GM19467 (cell line): ENCODE results near the gene DLEU7.

Source experiments
- ATAC-seq: cut with Tn5 transposase; IDR thresholded peaks from one replicate; pipeline ENCODE4 v1.9.1; 2021; ENCODE audit warnings: mild to moderate bottlenecking, moderate library complexity; ENCODE audit not compliant: unreplicated experiment

The DLEU7 gene

GRCh38 chr13:50843257-50844083 is at the start of gene DLEU7:
Gene DLEU7, minus strand, starts transcription at chr13:50843692. Its CDS starts 46 bp downstream, at chr13:50843646.
- ATAC-seq: no peak

GRCh38 chr13:50892210-50892944 is 48.9 kb upstream of the DLEU7 start:
- ATAC-seq: no peak

- ATAC-seq: no peak
Measured at GRCh38 chr13:50891206-50891605, 47.7 kb upstream of the DLEU7 start.

GRCh38 chr13:50889317-50889716 is 45.8 kb upstream of the DLEU7 start:
- ATAC-seq: no peak

GRCh38 chr13:50888362-50888761 is 44.9 kb upstream of the DLEU7 start:
- ATAC-seq: no peak

- ATAC-seq: no peak
Measured at GRCh38 chr13:50887151-50887550, 43.7 kb upstream of the DLEU7 start.

- ATAC-seq: no peak
Measured at GRCh38 chr13:50884265-50884664, 40.8 kb upstream of the DLEU7 start.

- ATAC-seq: no peak
Measured at GRCh38 chr13:50883728-50884127, 40.2 kb upstream of the DLEU7 start.

GRCh38 chr13:50882816-50883435 is 39.4 kb upstream of the DLEU7 start:
- ATAC-seq: no peak

GRCh38 chr13:50873991-50874390 is 30.5 kb upstream of the DLEU7 start:
- ATAC-seq: no peak

GRCh38 chr13:50873467-50873866 is 30.0 kb upstream of the DLEU7 start:
- no peak for ATAC-seq

GRCh38 chr13:50871405-50871804 is 27.9 kb upstream of the DLEU7 start:
- no peak for ATAC-seq

GRCh38 chr13:50867637-50867945 is 24.1 kb upstream of the DLEU7 start:
- no peak for ATAC-seq

- no peak for ATAC-seq
Measured at GRCh38 chr13:50866817-50867636, 23.5 kb upstream of the DLEU7 start.

- no peak for ATAC-seq
Measured at GRCh38 chr13:50864492-50864891, 21.0 kb upstream of the DLEU7 start.

GRCh38 chr13:50855681-50856080 is 12.2 kb upstream of the DLEU7 start:
- no peak for ATAC-seq

- no peak for ATAC-seq
Measured at GRCh38 chr13:50850445-50850844, 7.0 kb upstream of the DLEU7 start.

GRCh38 chr13:50847501-50847900 is 4.0 kb upstream of the DLEU7 start:
- no peak for ATAC-seq

GRCh38 chr13:50846861-50847475 is 3.5 kb upstream of the DLEU7 start:
- ATAC-seq: no peak

GRCh38 chr13:50845211-50845610 is 1.7 kb upstream of the DLEU7 start:
- ATAC-seq: no peak
